Smooth muscle cell (in vitro differentiated cells): ENCODE results near the gene SORCS2. TPM values are rescaled to one million over a fixed set of nuclear protein-coding genes. Genes with fewer than 3 reads are reported as not detected.

Experiments used
- DNase-seq: peaks from one replicate; lab custom pipeline; 2025; ENCODE audit not compliant: unreplicated experiment; lab: John Stamatoyannopoulos, UW
- H2AFZ ChIP-seq: fragments of 200-600 bp; sonication (generic); 2 replicates; pipeline ENCODE4 v1.6.0; 2016; ENCODE audit warnings: antibody characterized with exemption, low read depth, mild to moderate bottlenecking
- H3F3A ChIP-seq: fragments of 200-600 bp; sonication (generic); 2 replicates; pipeline ENCODE4 v1.6.0; 2017; ENCODE audit warnings: antibody characterized with exemption, low read depth
- H3K27ac ChIP-seq: fragments of 200-600 bp; sonication (generic); 2 replicates; pipeline ENCODE4 v1.5.1; 2016; ENCODE audit warnings: low read depth, mild to moderate bottlenecking
- H3K27me3 ChIP-seq: fragments of 200-600 bp; sonication (generic); 2 replicates; pipeline ENCODE4 v1.6.1; 2016; ENCODE audit warnings: low read depth, mild to moderate bottlenecking
- H3K36me3 ChIP-seq: fragments of 200-600 bp; sonication (generic); 2 replicates; pipeline ENCODE4 v1.5.1; 2016; ENCODE audit warnings: low read depth
- H3K4me1 ChIP-seq: fragments of 200-600 bp; sonication (generic); 2 replicates; pipeline ENCODE4 v1.5.1; 2016; ENCODE audit warnings: low read depth
- H3K4me2 ChIP-seq: fragments of 200-600 bp; sonication (generic); 2 replicates; pipeline ENCODE4 v1.6.0; 2016; ENCODE audit warnings: mild to moderate bottlenecking
- H3K4me3 ChIP-seq: fragments of 200-600 bp; sonication (generic); 2 replicates; pipeline ENCODE4 v1.5.1; 2016; ENCODE audit warnings: mild to moderate bottlenecking
- H3K79me2 ChIP-seq: fragments of 200-600 bp; sonication (generic); 2 replicates; pipeline ENCODE4 v1.6.0; 2016; ENCODE audit warnings: low read depth, mild to moderate bottlenecking
- H3K9ac ChIP-seq: fragments of 200-600 bp; sonication (generic); 2 replicates; pipeline ENCODE4 v1.6.0; 2016; ENCODE audit warnings: low read depth
- H3K9me3 ChIP-seq: fragments of 200-600 bp; sonication (generic); replicated peaks from 2 replicates; pipeline ENCODE4 v1.5.1; 2016; ENCODE audit warnings: low read depth
- H4K20me1 ChIP-seq: fragments of 200-600 bp; sonication (generic); 2 replicates; pipeline ENCODE4 v1.6.0; 2016; ENCODE audit warnings: low read depth
- CTCF ChIP-seq: fragments of 200-600 bp; sonication (generic); IDR thresholded peaks from 2 replicates; pipeline ENCODE4 v1.5.1; 2017; ENCODE audit warnings: borderline replicate concordance, mild to moderate bottlenecking, antibody characterized with exemption; ENCODE audit not compliant: insufficient read depth, poor library complexity, severe bottlenecking
- WGBS: methylation state at CpG from one replicate; pipeline ENCODE4 v1.1.7; 2016; ENCODE audit warnings: low lambda C conversion rate; 5-methylcytosine and 5-hydroxymethylcytosine counted together
- polyA plus RNA-seq: library from polyadenylated mRNA; unstranded; fragments of >200 nt; fragmentation: Nextera tagmentation; extraction: Ambion mirVana; gene quantifications from 2 replicates; pipeline ENCODE4 v1.2.1, GENCODE V29; 2016
- total RNA-seq: library from RNA; depleted of rRNA; stranded (reverse); fragments of >200 nt; gene quantifications from 2 replicates; pipeline ENCODE4 v1.2.3, GENCODE V29; 2014

The SORCS2 gene
- total and polyA plus RNA-seq, 2 experiments from 2014 or later: 5.2 to 9.3 TPM

GRCh38 chr4:7714738-7715137, 522.4 kb downstream of the SORCS2 start:
- no peaks in the 10 kb centered on the region for H3K4me1 ChIP-seq
- no peak overlapping the region for H3K9ac ChIP-seq
- no peaks in the 10 kb centered on the region for H3K79me2 ChIP-seq
- TF ChIP-seq CTCF: no peak
- no peak overlapping the region for H3K27ac ChIP-seq
- no peaks in the 10 kb centered on the region for H3F3A ChIP-seq
- H3K4me3 ChIP-seq: no peak overlapping the region
- H3K4me2 ChIP-seq: no peak overlapping the region
- no peaks in the 10 kb centered on the region for H4K20me1 ChIP-seq
- no peaks in the 10 kb centered on the region for H3K9me3 ChIP-seq
- DNase-seq: no peak
- no peaks in the 10 kb centered on the region for H3K36me3 ChIP-seq
- H3K27me3 ChIP-seq: peaks cover 18% of the 10 kb centered on the region
- H2AFZ ChIP-seq: no peak overlapping the region
- WGBS: 88% methylated on average over 1 of the region's 1 CpG

DNA sequence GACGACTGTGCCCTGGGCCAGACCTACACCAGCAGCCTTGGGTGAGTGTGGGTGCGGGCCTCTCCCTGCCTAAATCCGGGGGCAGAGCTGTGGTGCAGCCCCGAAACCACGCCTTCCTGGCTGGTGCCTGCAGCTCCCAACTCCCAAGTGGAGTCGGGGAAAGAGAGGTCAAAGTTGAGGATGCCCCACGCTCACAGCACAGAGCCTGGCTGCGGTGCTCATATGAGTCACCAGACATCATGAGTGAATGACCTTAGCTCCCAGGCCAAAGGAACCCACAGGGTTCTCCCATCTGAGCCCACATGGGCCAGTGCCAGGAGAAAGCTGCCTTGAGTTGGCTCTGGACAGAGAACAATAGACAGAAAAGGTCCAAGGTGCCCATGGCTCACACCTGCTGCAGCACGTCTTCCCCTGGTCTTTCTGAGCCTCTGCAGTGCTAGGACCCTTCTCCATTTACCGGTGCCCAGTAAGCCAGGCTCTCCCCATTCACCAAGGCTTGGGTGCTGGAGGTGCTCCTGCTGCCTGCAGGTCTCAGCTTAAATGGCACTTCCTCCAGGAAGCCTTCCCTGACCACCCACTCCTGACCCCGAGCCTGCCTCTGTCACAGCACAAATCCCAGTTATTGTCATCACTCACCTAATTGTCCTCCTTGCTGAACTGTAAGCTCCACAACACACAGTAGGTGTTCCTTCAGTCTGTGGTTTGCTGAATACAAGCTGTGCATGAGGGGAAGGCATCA, 523.1 kb downstream of the SORCS2 start:
- no peaks in the 10 kb centered on the region for H3K9me3 ChIP-seq
- H2AFZ ChIP-seq: no peak overlapping the region
- TF ChIP-seq CTCF: no peak
- H3K4me1 ChIP-seq: no peaks in the 10 kb centered on the region
- H3K9ac ChIP-seq: no peak overlapping the region
- no peaks in the 10 kb centered on the region for H4K20me1 ChIP-seq
- H3K27ac ChIP-seq: no peak overlapping the region
- peaks cover 23% of the 10 kb centered on the region for H3K27me3 ChIP-seq
- no peaks in the 10 kb centered on the region for H3K79me2 ChIP-seq
- no peaks in the 10 kb centered on the region for H3F3A ChIP-seq
- DNase-seq: no peak
- WGBS: 87% methylated on average over 11 of the region's 11 CpGs
- no peaks in the 10 kb centered on the region for H3K36me3 ChIP-seq
- H3K4me2 ChIP-seq: no peak overlapping the region
- H3K4me3 ChIP-seq: no peak overlapping the region

DNA sequence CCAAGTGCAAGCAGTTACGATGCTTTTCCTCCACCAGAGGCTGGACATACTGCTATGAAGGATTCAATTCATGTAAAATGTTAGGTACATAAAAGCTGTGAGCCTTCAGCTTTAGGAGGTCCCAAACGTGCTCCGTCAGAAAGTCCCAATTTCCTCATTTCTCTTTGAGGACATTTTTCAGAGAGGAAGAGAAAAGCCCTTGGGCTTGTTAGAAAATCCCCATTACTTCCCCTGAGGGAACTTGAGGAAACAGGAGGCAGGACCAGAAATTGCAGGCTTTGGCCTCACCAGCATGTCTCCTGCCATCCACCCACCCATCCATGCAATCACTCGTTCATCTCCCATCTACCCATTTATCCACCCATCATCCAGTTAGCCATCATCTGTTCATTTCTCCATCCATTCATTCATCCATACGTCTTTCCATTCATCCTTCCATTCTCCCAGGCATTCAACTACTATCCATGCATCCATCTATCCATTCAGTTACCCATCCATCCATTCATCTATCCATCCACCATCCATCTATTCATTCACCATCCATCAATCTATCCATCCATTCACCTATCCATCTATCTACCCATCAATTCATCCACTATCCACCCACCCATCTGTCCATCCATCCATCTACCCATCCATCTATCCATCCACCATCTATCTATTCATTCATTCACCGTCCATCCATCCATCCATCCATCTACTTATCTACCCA, 523.8 kb downstream of the SORCS2 start:
- Histone ChIP-seq H3K27me3 (peaks cover 26% of the 10 kb centered on the region), H3K79me2 (no peaks in the 10 kb centered on the region), H4K20me1 (no peaks in the 10 kb centered on the region), H3K9me3 (no peaks in the 10 kb centered on the region), H3K36me3 (no peaks in the 10 kb centered on the region), H3K4me1 (no peaks in the 10 kb centered on the region), H3K9ac (no peak overlapping the region), H3K4me3 (no peak overlapping the region), H2AFZ (no peak overlapping the region), H3K4me2 (no peak overlapping the region), H3K27ac (no peak overlapping the region), H3F3A (no peaks in the 10 kb centered on the region)
- no peak for DNase-seq
- TF ChIP-seq CTCF: no peak
- WGBS: 80% methylated on average over 6 of the region's 6 CpGs

DNA sequence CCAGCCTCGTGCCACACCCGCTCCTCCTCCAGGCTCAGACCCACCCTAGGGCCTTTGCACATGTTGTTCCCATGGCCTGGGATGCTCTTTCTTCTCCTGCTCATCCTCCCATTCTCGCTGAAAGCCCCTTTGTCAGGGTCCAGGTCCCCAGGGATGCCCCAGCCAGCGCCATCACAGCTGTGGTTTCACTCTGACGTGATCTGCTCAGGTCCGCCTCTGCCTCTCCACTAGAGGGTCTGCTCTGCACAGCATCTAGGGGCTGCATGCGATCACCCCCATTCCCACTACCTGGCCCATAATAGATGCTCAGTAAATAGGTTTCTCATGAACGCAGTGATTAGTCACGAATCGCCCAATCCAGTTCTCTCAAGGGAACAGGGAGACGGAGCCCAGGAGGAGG, 524.8 kb downstream of the SORCS2 start:
- Histone ChIP-seq H4K20me1 (no peaks in the 10 kb centered on the region), H3K27me3 (peaks cover 26% of the 10 kb centered on the region), H3K27ac (no peak overlapping the region), H3K9ac (no peak overlapping the region), H3K9me3 (no peaks in the 10 kb centered on the region), H3K4me1 (no peaks in the 10 kb centered on the region), H3K4me2 (no peak overlapping the region), H2AFZ (no peak overlapping the region), H3F3A (no peaks in the 10 kb centered on the region), H3K36me3 (no peaks in the 10 kb centered on the region), H3K4me3 (no peak overlapping the region), H3K79me2 (no peaks in the 10 kb centered on the region)
- no peak for DNase-seq
- 89% methylated on average over 11 of the region's 11 CpGs for WGBS
- TF ChIP-seq CTCF: no peak
